HG03342 (cell line): ENCODE measurements around the gene ZNF850.
A peak's percentile ranks its signal among the peaks of the same experiment; 100 is the strongest.
"Not testable (repeated sequence)": the region's sequence is repeated elsewhere in the genome, so short reads cannot be mapped to it uniquely, and the experiment has no call there.

Experiments
- ATAC-seq: cut with Tn5 transposase; IDR thresholded peaks from one replicate; pipeline ENCODE4 v1.9.1; 2021; ENCODE audit warnings: mild to moderate bottlenecking, moderate library complexity; ENCODE audit not compliant: unreplicated experiment

Gene ZNF850

DNA sequence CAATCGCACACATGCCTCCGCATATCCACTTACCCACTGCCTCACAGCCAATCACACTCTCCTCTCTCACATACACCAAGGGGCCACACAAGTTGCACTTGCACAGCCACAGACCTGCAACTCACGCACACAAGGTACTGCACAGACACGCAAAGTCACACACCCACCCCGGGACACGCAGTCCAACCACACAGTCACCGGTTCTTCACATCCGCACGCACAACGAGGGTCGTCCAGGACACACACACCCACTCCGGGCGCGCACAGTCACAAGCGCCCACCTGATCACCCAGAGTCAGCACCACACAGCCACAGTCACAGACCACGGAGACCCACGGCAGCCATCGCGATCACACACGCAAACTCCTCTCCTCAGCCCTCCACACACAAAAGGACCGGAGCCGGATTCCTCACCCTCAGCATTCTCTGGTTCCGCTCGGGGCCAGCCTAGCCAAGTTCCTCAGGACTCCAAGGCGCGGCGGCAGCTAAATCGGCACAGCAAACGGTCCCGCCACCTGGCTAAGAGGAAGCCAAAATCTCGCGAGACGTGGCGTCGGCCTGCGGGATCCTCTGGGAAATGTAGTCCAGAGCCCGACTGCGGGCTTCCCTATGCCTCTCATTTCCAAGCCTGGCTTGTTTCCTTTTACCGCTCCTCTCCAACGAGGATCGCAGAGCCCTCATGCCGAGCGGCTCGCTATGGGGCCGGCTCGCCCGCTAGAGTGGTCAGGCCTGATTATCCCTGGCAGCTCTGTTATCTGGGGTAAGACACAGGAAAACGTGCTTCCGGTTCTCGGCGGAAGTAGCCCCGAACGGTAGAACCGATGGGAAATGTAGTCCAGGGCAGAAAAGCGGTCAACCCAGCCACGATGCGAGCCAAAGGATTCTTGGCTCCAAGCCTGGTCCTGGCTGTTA, at the start of gene ZNF850:
ZNF850 (minus strand) TSS at position 497 of the 912 bp plus-strand sequence. CDS start 10,201 bp downstream, outside the sequence.
- peak; percentile 85 for ATAC-seq

DNA sequence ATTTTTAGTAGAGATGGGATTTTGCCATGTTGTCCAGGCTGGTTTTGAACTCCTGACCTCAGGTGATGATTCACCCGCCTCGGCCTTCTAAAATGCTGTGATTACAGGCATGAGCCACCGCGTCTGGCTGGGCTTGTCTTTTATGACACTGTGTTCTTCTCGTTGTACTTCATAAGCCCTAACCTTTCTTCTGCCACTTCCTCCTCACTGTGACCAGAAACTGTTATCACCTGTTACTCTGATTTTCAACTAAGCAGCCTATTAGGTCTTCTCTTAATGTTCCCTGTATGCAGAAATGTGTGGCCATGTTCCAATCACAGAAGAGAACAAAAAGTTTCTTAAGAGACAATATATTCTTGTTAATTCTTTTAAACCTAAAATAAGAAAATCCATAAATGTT, 49.2 kb upstream of the ZNF850 start:
- no peak for ATAC-seq

DNA sequence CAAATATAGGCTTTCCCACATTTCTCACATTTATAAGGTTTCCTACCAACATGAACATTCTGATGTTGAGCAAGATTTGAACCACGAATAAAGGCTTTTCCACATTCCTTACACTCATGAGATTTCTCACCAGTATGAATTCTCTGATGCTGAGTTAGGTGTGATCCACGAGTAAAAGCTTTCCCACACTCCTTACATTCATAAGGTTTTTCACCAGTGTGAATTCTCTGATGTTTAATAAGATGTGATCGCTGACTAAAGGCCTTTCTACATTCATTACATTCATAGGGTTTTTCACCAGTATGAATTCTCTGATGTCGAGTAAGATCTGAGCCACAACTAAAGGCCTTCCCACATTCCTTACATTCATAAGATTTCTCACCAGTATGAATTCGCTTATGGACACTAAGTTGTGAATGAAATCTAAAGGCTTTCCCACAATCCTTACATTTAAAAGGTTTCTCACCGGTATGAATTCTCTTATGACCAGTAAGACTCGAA, 46.6 kb upstream of the ZNF850 start:
- ATAC-seq = no peak

DNA sequence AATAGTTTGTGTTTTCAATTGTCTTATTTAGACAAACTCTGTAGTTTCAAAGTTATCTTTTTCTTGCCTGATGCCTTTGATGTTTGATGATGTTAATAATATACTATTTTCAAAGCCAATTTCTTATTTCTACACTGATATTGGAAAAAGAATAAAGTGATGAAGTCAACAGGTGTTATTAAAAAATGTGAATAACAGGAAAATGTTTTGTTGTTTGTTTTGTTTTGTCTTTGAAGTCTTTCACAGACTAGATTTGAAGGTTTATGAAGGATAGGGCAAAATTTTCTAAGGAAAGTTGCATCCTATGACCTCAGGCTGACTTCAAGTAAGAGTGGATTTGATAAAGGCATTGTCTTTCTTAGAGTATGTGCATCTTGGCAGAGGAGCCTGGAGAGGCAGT, 34.4 kb upstream of the ZNF850 start:
- ATAC-seq = no peak

DNA sequence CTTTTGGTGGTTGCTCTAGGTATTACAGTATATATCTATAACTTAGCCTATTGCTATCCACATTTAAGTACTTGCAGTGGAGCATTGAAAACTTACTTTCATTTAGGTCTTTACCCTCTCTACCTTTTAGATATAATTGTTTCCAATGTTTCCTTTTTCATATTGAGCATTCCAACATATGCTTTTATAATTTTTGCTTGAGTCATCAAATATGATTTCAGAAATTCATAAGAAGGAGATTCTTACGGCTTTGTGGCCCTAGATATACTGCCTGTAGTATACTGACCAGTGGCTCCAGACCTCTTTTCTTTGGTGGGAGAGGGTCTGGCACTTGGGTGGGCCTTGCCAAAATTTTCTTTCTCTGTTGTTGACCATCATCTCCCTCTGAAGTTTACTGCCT, 32.8 kb upstream of the ZNF850 start:
- ATAC-seq = no peak

DNA sequence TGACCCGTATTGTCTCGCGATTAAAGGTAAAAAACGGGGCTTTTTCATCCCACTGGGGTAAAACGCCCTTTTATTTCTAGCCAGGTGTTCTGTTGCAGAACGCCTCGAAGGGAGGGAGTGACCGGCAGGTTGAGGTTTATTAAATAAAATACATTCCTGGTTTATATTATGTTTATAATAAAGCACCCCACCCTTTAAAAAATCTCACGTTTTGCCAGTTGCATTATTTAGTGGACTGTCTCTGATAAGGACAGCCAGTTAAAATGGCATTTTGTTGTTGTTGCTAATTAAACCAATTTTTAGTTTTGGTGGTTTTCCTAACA, 25.1 kb upstream of the ZNF850 start:
- no peak for ATAC-seq

DNA sequence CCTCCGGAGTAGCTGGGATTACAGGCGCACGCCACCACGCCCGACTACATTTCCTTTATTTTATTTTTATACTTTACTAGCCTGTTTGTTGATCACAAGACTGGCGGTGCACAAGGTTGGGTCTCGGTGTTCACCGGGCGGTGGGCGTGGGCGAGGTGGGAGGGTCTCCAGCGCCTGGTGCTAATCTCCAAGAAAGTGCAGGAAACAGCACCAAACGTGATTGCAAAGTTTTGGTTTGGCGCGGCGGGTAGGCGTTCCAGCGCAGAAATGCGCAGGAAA, 24.0 kb upstream of the ZNF850 start:
- ATAC-seq = no peak

DNA sequence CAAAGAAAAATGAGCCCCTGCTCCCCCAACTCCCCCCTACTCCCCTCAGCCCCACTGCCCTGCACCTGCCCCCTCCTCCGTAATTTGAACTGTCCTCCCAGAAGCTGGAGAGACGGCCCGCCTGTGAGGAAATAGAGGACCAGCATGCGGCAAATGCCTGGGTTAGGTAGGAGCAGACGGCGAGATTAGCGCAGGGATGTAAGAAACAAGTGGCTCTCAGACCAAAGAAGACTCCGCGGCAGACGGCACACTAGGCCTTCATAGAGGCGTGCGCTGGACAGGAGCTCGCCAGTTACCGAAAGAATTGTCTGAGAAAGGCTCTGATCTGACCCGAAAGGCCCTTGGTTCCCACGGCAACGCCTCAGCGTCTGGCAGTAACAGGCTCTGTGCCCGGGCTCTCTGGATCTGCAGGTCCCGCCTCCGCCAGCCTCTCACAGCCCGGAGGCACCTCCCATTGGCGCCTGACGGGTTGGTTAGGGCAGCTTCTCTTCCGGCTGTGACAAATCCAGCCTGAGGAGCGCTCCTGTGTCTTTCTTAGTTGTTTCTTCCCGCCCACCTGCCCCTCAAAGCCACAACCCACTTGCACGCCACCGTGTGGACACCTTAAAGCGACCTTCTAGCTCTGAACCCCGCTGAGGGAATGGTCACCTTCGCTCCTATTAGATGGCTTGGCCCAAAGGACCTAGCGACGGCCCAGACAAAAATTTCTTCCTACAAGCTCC, 19.0 kb upstream of the ZNF850 start:
- ATAC-seq = not testable (repeated sequence)

DNA sequence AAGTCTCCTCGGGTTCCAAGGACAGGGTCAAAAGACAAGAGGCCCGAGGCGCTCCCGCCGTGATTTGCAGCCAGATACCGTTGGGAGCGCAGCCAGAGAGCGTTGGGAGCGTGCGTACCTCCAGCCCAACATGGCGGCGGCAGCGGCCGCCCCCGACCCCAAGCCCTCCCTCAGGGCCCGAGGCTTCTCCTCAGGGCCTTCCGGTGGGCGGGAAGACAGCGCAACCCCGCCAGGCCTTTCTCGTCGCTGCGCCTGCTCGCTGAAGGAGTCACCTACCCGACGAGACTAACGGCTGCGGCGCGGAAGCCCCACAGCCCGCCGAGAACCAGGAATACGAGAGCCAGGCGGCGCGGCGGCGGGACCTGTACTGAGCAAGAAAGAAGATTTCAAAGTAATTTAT, 3.2 kb upstream of the ZNF850 start:
- no peak for ATAC-seq

DNA sequence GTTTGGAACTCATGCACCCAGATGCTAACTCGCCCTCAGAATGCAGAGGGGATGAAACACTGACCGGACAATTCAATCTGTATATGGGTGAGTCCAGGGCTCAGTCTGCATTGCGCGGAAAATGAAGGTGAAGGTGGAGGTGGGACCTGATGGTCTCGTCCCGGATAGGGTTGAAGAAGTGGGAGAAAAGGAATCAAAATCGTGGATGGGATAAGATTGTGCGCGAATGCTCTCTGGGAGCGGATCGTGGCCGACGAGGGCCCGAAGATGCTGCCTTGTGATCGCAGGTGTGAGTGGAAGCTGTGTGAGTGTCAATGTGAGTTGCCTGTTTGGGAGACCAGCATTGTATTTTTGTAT, 594 bp upstream of the ZNF850 start:
- ATAC-seq = no peak

DNA sequence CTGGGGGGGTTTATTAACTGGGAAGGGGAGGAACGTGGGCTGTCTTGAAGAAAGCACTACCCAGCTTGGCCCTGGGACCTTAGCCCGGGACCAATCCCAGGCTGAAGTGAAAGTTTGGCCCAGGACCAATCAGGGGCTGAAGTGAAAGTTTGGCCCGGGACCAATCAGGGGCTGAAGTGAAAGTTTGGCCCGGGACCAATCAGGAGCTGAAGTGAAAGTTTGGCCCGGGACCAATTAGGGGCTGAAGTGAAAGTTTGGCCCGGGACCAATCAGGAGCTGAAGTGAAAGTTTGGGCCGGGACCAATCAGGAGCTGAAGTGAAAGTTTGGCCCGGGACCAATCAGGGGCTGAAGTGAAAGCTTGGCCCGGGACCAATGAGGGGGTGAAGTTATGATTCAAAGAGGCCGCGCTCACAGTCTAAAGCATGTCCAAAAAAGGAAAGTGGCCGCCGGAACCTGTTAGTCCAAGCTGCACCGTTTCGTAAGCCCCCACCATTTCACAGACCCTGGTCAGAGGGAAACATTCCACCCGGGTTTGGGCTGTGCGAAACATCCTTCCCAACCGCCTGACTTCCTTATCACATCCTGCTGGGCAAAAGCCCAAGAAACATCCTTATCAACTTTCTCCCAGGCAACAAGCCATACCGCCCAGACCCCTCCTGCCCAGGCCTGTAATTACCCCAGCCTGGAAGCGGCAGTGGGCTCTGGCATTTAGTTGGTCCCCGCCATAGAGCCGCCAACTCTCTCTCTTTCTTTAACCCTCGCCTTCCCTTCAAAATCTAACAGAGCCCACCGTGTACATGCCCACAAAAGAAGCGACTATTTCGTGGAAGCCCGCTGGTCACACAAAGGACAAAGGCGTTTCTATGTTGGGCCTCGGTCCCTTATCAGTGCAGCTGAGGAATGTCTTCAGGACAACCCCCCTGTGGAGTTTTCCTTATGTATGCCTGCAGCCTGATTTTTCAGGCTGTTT, 1.1 kb downstream of the ZNF850 start:
- no peak for ATAC-seq

DNA sequence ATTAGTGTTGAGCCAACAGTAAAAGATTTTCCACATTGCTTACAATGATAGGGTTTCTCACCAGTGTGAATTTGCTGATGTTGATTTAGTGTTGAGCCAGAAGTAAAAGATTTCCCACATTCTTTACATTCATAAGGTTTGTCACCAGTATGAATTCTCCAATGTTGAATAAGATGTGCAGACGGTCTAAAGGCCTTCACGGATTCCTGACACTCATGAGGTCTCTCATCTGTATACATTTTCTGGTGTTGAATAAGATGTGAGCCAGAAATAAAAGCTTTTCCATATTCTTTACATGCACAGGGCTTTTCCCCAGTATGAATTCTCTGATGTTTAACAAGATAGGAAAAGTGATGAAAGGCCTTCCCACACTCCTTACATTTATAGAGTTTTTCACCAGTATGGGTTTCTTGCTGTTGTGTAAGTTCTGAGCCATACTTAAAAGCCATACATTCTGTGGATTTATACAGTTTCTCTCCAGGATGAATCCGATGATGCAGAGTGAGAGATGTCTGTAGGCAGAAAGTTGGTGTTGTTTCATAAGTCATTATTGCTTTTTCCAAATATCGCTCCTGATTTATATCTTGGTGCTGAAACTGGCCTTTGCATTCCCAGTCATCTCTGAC, 22.4 kb downstream of the ZNF850 start:
- no peak for ATAC-seq

DNA sequence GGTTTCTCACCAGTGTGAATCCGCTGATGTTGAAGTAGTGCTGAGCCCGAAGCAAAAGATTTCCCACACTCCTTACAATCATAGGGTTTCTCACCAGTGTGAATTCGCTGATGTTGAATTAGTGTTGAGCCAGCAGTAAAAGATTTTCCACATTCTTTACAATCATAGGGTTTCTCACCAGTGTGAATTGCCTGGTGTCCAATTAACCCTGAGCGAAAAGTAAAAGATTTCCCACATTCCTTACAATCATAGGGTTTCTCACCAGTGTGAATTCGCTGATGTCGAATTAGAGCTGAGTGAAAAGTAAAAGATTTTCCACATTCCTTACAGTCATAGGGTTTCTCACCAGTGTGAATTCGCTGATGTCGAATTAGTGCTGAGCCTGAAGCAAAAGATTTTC, 23.0 kb downstream of the ZNF850 start:
- not testable (repeated sequence) for ATAC-seq

DNA sequence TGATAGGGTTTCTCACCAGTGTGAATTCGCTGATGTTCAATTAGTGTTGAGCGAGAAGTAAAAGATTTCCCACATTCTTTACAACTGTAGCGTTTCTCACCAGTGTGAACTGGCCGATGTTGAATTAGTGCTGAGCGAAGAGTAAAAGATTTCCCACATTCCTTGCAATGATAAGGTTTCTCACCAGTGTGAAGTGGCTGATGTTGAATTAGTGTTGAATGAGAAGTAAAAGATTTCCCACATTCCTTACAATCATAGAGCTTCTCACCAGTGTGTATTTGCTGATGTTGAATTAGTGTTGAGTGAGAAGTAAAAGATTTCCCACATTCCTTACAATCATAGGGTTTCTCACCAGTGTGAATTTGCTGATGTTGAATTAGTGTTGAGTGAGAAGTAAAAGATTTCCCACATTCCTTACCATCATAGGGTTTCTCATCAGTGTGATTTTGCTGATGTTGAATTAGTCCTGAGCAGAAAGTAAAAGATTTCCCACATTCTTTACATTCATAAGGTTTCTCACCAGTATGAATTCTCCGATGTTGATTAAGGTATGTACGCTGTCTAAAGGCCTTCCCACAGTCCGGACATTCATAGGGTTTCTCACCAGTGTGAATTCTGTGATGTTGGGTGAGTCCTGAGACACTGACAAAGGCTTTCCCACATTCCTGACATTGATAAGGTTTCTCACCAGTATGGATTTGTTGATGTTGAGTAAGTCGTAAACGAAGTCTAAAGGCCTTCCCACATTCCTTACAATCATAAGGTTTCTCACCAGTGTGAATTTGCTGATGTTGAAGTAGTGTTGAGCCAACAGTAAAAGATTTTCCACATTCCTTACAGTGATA, 24.0 kb downstream of the ZNF850 start:
- no peak for ATAC-seq

DNA sequence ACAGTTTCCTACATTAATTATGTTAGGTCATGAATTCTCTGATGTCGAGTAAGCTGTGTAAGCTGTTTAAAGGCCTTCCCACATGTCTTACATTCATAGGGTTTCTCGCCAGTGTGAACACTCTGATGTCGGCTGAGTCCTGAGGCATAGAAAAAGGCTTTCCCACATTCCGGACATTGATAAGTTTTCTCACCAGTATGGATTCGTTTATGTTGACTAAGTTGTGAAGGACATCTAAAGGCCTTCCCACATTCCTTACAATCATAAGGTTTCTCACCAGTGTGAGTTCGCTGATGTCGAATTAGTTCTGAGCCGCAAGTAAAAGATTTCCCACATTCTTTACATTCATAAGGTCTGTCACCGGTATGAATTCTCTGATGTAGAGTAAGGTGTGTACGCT, 24.9 kb downstream of the ZNF850 start:
- ATAC-seq = no peak

DNA sequence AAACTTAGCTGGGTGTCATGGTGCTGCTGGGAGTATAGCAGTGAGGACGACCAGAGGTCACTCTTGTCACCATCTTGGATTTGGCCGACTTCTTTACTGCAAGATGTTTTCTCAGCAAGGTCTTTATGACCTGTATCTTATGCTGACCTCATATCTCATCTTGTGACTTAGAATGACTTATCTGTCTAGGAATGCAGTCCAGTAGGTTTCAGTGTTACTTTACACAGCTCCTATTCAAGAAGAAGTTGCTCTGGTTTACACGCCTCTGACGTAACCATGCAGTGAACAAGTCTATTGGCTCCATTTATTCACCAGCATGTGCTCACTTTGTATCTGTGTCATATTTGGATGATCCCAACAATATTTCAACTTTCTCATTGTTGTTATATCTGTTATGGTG, 26.7 kb downstream of the ZNF850 start:
- ATAC-seq = no peak

DNA sequence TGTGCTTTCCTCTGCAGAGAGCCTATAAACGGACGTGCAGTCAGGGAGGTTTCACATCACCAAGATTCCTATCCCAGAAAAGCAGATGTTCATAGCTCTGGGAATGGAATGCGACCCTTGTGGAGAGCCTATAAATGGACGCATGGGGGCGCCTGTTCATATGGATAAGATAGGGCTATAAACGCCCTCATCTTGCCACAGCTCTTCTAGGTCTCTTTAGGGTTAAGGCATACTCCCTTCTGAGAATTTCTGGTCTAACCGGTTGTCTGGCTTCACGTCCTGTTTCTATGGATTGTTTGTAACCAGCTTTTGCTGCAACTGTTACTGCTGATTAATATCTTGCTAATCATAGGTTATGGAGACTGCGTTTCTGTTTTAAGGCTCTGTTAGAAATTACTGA, 36.4 kb downstream of the ZNF850 start:
- not testable (repeated sequence) for ATAC-seq

DNA sequence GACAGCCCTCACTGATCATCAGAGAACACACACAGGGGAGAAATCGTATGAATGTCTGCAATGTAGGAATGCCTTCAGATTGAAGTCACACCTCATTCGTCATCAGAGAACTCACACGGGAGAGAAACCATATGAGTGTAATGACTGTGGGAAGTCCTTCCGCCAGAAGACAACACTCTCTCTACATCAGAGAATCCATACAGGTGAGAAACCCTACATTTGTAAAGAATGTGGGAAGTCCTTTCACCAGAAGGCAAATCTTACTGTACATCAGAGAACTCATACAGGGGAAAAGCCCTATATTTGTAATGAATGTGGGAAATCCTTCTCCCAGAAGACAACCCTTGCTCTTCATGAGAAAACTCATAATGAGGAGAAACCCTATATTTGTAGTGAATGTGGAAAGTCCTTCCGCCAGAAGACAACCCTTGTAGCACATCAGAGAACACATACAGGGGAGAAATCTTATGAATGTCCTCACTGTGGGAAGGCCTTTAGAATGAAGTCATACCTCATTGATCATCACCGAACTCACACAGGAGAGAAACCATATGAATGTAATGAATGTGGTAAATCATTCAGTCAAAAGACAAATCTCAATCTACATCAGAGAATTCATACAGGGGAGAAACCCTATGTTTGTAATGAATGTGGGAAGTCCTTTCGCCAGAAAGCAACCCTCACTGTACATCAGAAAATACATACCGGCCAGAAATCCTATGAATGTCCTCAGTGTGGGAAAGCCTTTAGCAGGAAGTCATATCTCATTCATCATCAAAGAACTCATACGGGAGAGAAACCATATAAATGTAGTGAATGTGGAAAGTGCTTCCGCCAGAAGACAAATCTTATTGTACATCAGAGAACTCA, 52.7 kb downstream of the ZNF850 start:
- no peak for ATAC-seq

DNA sequence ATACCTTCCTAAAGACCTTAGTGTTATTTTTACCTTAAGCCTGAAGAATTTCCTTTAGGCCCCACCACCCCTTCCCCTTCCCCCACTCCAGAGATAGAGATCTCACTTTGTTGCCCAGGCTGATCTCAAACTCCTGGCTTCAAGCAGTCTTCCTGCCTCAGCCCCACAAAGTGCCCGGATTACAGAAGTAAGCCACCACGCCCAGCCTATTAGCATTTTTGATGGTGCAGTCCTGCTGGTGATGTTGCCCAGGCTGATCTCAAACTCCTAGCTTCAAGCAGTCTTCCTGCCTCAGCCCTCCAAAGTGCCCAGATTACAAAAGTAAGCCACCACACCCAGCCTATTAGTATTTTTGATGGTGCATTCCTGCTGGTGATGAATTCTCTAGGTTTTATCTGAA, 63.2 kb downstream of the ZNF850 start:
- ATAC-seq = no peak
